Thyroid gland (tissue), 4 donors: Measurements from ENCODE around the gene HK1. TPM values are rescaled to one million over a fixed set of nuclear protein-coding genes. Genes with fewer than 3 reads are reported as not detected.

Experiments
- DNase-seq, 2 donors: peaks; one replicate each; pipeline ENCODE4 v3.0.0-alpha.2; 2019
- H3K27ac ChIP-seq, 3 donors: fragments of 200-600 bp; sonication (generic); 1 replicate in 2 of 3; 2 replicates in 1 of 3; pipeline ENCODE4 v1.5.1; 2016 to 2019; ENCODE audit warnings: mild to moderate bottlenecking in 1 of 3, moderate library complexity in 1 of 3
- H3K27me3 ChIP-seq: fragments of 200-600 bp; sonication (generic); one replicate; pipeline ENCODE4 v1.5.1; 2019
- H3K36me3 ChIP-seq, 2 donors: fragments of 200-600 bp; sonication (generic); one replicate each; pipeline ENCODE4 v1.5.1; 2016 to 2019
- H3K4me1 ChIP-seq, 2 donors: fragments of 200-600 bp; sonication (generic); one replicate each; pipeline ENCODE4 v1.5.1; 2017 to 2019
- H3K4me3 ChIP-seq, 3 donors: fragments of 200-600 bp; sonication (generic); replicated peaks in 1 of 3; 1 replicate in 2 of 3; 2 replicates in 1 of 3; pipeline ENCODE4 v1.5.1; 2016; ENCODE audit warnings: mild to moderate bottlenecking in 1 of 3
- H3K9me3 ChIP-seq: fragments of 200-600 bp; sonication (generic); one replicate; pipeline ENCODE4 v1.5.1; 2017
- CTCF ChIP-seq, 6 experiments: fragments of 200-600 bp in 3 of 6; fragments of 450-650 bp in 3 of 6; sonication (generic) in 3 of 6; IDR thresholded peaks; one replicate each; pipeline ENCODE4 v1.5.1; 2016 to 2019; ENCODE audit warnings: antibody characterized with exemption in 6 of 6, mild to moderate bottlenecking in 2 of 6, inconsistent platforms in 1 of 6, moderate library complexity in 1 of 6
- POLR2A ChIP-seq, 2 donors: fragments of 450-650 bp; IDR thresholded peaks; one replicate each; pipeline ENCODE4 v1.6.1; 2017; ENCODE audit warnings: antibody characterized with exemption in 2 of 2, mild to moderate bottlenecking in 2 of 2, moderate library complexity in 1 of 2
- WGBS, 2 donors: methylation state at CpG; one replicate each; pipeline ENCODE4 v1.1.5; 2017; 5-methylcytosine and 5-hydroxymethylcytosine counted together
- intact Hi-C: fragments of 100-400 bp; cut with DNase I; formaldehyde crosslinking; loops from one replicate; pipeline ENCODE4 v1.15.1; 2023
- total RNA-seq, 4 donors: library from RNA; depleted of rRNA; stranded (reverse); fragments of >200 nt; gene quantifications; one replicate each; pipeline ENCODE4 v1.2.3, GENCODE V29; 2016

HK1 gene
- total RNA-seq, 4 donors from 2014 or later, result 106 to 231 (median 189) TPM

GRCh38 chr10:69422676-69423075 lies 144.4 kb downstream of the HK1 start:
- Histone ChIP-seq H3K4me3 (no peak overlapping the region), H3K4me1 (no peaks in the 10 kb centered on the region), H3K27me3 (no peaks in the 10 kb centered on the region), H3K36me3 (no peaks in the 10 kb centered on the region), H3K9me3 (no peaks in the 10 kb centered on the region), H3K27ac (no peak overlapping the region)
- no peak for DNase-seq
- intact Hi-C loops, result loop anchor here (5.0 kb wide), 1 partner anchor 220 kb away; no protein-coding TSS in a partner anchor
- WGBS, 2 donors, result 91 to 93% methylated on average over 4 of the region's 4 CpGs
- TF ChIP-seq CTCF (IDR thresholded peaks at IDR 0.05), result no peak
- no peak for TF ChIP-seq POLR2A (IDR thresholded peaks at IDR 0.05)

GRCh38 chr10:69425041-69425440 lies 146.7 kb downstream of the HK1 start:
- no peak overlapping the region for H3K4me3 ChIP-seq
- no peaks in the 10 kb centered on the region for H3K4me1 ChIP-seq
- 96 to 100% methylated on average over 2 of the region's 2 CpGs for WGBS, 2 donors
- H3K27me3 ChIP-seq, result no peaks in the 10 kb centered on the region
- no peak for DNase-seq
- intact Hi-C loops, result no loop called here
- H3K27ac ChIP-seq, result no peak overlapping the region
- H3K9me3 ChIP-seq, result no peaks in the 10 kb centered on the region
- H3K36me3 ChIP-seq, result no peaks in the 10 kb centered on the region
- no peak for TF ChIP-seq CTCF (IDR thresholded peaks at IDR 0.05)
- no peak for TF ChIP-seq POLR2A (IDR thresholded peaks at IDR 0.05)

- intact Hi-C loops, result loop anchor here (2.0 kb wide), 1 partner anchor 81 kb away; no protein-coding TSS in a partner anchor
- H3K27ac ChIP-seq, result no peak overlapping the region
- DNase-seq, result no peak
- no peaks in the 10 kb centered on the region for H3K36me3 ChIP-seq
- no peaks in the 10 kb centered on the region for H3K9me3 ChIP-seq
- 73 to 82% methylated on average over 5 of the region's 5 CpGs for WGBS, 2 donors
- no peak for TF ChIP-seq CTCF (IDR thresholded peaks at IDR 0.05)
- TF ChIP-seq POLR2A (IDR thresholded peaks at IDR 0.05), result no peak
- no peaks in the 10 kb centered on the region for H3K4me1 ChIP-seq
- no peaks in the 10 kb centered on the region for H3K27me3 ChIP-seq
- no peak overlapping the region for H3K4me3 ChIP-seq
Measured at GRCh38 chr10:69425511-69426298, 147.4 kb downstream of the HK1 start.

- 87 to 94% methylated on average over 4 of the region's 4 CpGs for WGBS, 2 donors
Measured at GRCh38 chr10:69426376-69426727, 148.1 kb downstream of the HK1 start.

More at GRCh38 chr10:69426376-69426727, 148.1 kb downstream of the HK1 start:
- no peaks in the 10 kb centered on the region for H3K36me3 ChIP-seq
- no peaks in the 10 kb centered on the region for H3K9me3 ChIP-seq
- no peaks in the 10 kb centered on the region for H3K4me1 ChIP-seq
- TF ChIP-seq POLR2A (IDR thresholded peaks at IDR 0.05) (no peak), CTCF (IDR thresholded peaks at IDR 0.05) (no peak)
- DNase-seq, result no peak
- intact Hi-C loops, result loop anchor here (2.0 kb wide), 1 partner anchor 80 kb away; no protein-coding TSS in a partner anchor
- no peak overlapping the region for H3K4me3 ChIP-seq
- H3K27me3 ChIP-seq, result no peaks in the 10 kb centered on the region
- no peak overlapping the region for H3K27ac ChIP-seq
